ENCODE data around the gene RGP1. TPM values are rescaled to one million over a fixed set of nuclear protein-coding genes. Genes with fewer than 3 reads are reported as not detected.

Gene RGP1
- polyA plus RNA-seq, 1 of the 3 experiments (the other 2 are of a cell fraction): 16.1 TPM

- no peak for TF ChIP-seq NFIC (IDR thresholded peaks at IDR 0.05; ENCODE audit: borderline replicate concordance)
These were observed 37.3 kb upstream of the RGP1 start (continued) for GRCh38 chr9:35711501-35712428.

GRCh38 chr9:35712762-35713400 lies 36.2 kb upstream of the RGP1 start:
- DNase-seq: no peak
- no peak overlapping the region for H3K4me3 ChIP-seq (ENCODE audit: low read depth in 2 of 2, low read length in 1 of 2)
- no peak overlapping the region for H3K27ac ChIP-seq (ENCODE audit: low read depth in 2 of 2, low read length in 1 of 2)
- ChIA-PET CTCF (interaction anchor here (0.7 to 19.9 kb wide), 5 partner anchors 17 to 113 kb away, joined by 3 to 183 read pairs (median 4); partner anchors contain the start of genes CCDC107, CREB3, RMRP and TLN1), POLR2A (interaction anchor here (0.8 to 1.1 kb wide), 2 partner anchors 16 to 21 kb away, joined by 3 read pairs; no protein-coding TSS in a partner anchor)
- H3K9me2 ChIP-seq: no peaks in the 10 kb centered on the region
- no peak overlapping the region for H3K9ac ChIP-seq
- 96% methylated on average over 10 of the region's 11 CpGs for WGBS (ENCODE audit: low lambda C conversion rate)
- peaks cover 11% of the 10 kb centered on the region for H3F3A ChIP-seq (replicated peaks; ENCODE audit: insufficient read depth)
- H4K20me1 ChIP-seq (ENCODE audit: insufficient read depth): no peaks in the 10 kb centered on the region
- no peak for TF ChIP-seq YY1 (IDR thresholded peaks at IDR 0.05; ENCODE audit: low read depth)
- no peak for TF ChIP-seq TCF12 (IDR thresholded peaks at IDR 0.05)
- TF ChIP-seq, protein P1, sequence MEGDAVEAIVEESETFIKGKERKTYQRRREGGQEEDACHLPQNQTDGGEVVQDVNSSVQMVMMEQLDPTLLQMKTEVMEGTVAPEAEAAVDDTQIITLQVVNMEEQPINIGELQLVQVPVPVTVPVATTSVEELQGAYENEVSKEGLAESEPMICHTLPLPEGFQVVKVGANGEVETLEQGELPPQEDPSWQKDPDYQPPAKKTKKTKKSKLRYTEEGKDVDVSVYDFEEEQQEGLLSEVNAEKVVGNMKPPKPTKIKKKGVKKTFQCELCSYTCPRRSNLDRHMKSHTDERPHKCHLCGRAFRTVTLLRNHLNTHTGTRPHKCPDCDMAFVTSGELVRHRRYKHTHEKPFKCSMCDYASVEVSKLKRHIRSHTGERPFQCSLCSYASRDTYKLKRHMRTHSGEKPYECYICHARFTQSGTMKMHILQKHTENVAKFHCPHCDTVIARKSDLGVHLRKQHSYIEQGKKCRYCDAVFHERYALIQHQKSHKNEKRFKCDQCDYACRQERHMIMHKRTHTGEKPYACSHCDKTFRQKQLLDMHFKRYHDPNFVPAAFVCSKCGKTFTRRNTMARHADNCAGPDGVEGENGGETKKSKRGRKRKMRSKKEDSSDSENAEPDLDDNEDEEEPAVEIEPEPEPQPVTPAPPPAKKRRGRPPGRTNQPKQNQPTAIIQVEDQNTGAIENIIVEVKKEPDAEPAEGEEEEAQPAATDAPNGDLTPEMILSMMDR (IDR thresholded peaks at IDR 0.05): no peak
- TF ChIP-seq EP300 (IDR thresholded peaks at IDR 0.05; ENCODE audit: borderline replicate concordance in 1 of 2, low read depth in 1 of 2, low read length in 1 of 2): no peak
- no peak for TF ChIP-seq POLR2AphosphoS5 (IDR thresholded peaks at IDR 0.05; ENCODE audit: low read depth, low read length)
- no peak for TF ChIP-seq FOXJ3 (CRISPR knock-in tag; IDR thresholded peaks at IDR 0.05)
- no peak for TF ChIP-seq CHD2 (IDR thresholded peaks at IDR 0.05; ENCODE audit: low read length, partially characterized antibody)
- TF ChIP-seq SIN3A (IDR thresholded peaks at IDR 0.05; ENCODE audit: borderline replicate concordance, low read depth, low read length): no peak
- TF ChIP-seq MAX (IDR thresholded peaks at IDR 0.05; ENCODE audit: low read depth): no peak
- no peak for TF ChIP-seq TAF1 (IDR thresholded peaks at IDR 0.05; ENCODE audit: borderline replicate concordance, low read depth, low read length)
- no peak for TF ChIP-seq SMC3 (IDR thresholded peaks at IDR 0.05; ENCODE audit: low read depth, low read length)
- no peak for TF ChIP-seq RCOR1 (IDR thresholded peaks at IDR 0.05; ENCODE audit: low read length)
- no peak for TF ChIP-seq RFX5 (IDR thresholded peaks at IDR 0.05; ENCODE audit: low read length)
- no peak for TF ChIP-seq USF1 (IDR thresholded peaks at IDR 0.05; ENCODE audit: borderline replicate concordance, low read depth)
- TF ChIP-seq FOSL2 (IDR thresholded peaks at IDR 0.05; ENCODE audit: borderline replicate concordance, low read depth): no peak
- H3K36me3 ChIP-seq (replicated peaks in 1 of 2; ENCODE audit: control insufficient read depth in 1 of 2, insufficient read depth in 2 of 2, low read length in 1 of 2): peaks cover 66 to 84% of the 10 kb centered on the region in 2 experiments
- no peaks in the 10 kb centered on the region for H3K27me3 ChIP-seq (ENCODE audit: insufficient read depth)
- no peaks in the 10 kb centered on the region; the same call in 1 of the 2 replicates for H3K79me2 ChIP-seq (ENCODE audit: insufficient read depth)
- H3K9me3 ChIP-seq: no peaks in the 10 kb centered on the region
- H3K4me1 ChIP-seq (ENCODE audit: control insufficient read depth in 1 of 2, insufficient read depth in 2 of 2, low read depth in 1 of 2, low read length in 1 of 2): no peaks in the 10 kb centered on the region
- no peak overlapping the region for H3K4me2 ChIP-seq
- no peak overlapping the region for H2AFZ ChIP-seq (ENCODE audit: low read depth)
